ENCODE data around the gene ZYX. TPM values are rescaled to one million over a fixed set of nuclear protein-coding genes. Genes with fewer than 3 reads are reported as not detected.
A peak's percentile ranks its signal among the peaks of the same experiment; 100 is the strongest.

ZYX gene, protein sequence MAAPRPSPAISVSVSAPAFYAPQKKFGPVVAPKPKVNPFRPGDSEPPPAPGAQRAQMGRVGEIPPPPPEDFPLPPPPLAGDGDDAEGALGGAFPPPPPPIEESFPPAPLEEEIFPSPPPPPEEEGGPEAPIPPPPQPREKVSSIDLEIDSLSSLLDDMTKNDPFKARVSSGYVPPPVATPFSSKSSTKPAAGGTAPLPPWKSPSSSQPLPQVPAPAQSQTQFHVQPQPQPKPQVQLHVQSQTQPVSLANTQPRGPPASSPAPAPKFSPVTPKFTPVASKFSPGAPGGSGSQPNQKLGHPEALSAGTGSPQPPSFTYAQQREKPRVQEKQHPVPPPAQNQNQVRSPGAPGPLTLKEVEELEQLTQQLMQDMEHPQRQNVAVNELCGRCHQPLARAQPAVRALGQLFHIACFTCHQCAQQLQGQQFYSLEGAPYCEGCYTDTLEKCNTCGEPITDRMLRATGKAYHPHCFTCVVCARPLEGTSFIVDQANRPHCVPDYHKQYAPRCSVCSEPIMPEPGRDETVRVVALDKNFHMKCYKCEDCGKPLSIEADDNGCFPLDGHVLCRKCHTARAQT
- total RNA-seq (2021) (166 to 179 TPM (median 167 TPM) in 3 replicates), Bru-seq, nascent RNA (percentile 81 among the genes with signal in this experiment)
- long read RNA-seq, experiment 1, transcript ZYX-201 (10 exons, 2,493 nt) = major isoform, 324 of 849 reads
- long read RNA-seq, experiment 1, partial matches to known transcripts = 80 of 849 reads
- long read RNA-seq, experiment 1, other reads (novel, unspliced or antisense) = 445 of 849 reads
- long read RNA-seq, experiment 2, transcript ZYX-201 (10 exons, 2,493 nt) = major isoform, 67 of 283 reads
- long read RNA-seq, experiment 2, partial matches to known transcripts = 100 of 283 reads
- long read RNA-seq, experiment 2, other reads (novel, unspliced or antisense) = 116 of 283 reads
- long read RNA-seq, experiment 3, partial matches to known transcripts = 6 of 7 reads
- long read RNA-seq, experiment 3, other reads (novel, unspliced or antisense) = 1 of 7 reads

DNA sequence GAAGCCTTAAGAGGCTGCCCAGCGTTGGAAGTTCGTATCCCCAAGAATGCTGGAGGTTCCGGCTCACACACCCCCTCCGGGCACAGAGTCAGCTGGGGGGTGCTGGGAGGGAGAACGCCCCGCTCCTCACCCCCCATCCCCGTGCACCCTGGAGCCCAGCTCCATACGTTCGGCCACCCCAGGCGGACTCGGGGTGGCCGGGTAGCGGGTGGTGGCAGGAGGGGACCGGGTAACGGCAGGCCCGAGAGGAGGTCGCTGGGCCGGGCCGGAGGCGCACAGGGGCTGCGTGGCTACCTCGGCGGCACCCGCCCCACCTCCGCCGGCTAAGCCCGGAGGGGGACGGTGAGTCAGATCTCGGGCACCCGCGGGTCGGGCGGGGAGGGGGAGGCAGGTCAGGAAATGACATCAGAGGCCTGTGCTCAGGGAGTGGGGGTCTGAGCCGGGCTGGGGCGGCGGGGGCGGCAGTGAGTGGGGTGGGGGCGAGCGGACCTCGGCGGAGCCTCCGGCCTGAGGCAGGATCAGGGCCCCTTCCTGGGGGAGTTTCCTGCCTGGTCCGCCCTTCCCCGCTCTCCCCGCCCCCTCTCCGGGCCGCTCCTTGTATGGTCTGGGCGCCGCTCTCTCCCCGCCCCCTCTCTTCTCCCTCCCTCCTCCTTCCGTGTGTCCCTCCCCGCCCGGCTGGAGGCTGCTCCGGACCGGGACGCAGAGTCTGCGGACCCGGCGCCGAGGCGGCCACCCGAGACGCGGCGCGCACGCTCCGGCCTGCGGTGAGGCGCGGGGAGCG, at the start of gene ZYX:
TSS of gene ZYX (plus strand) at position 700 of the 781 bp plus-strand sequence. CDS start 227 bp downstream, outside the sequence.
- Mint-ChIP-seq H3K36me3 (peaks cover 5% of the 10 kb centered on the region), H3K4me3 (peak within 1 kb of the TSS; percentile 76), H3K9me3 (no peaks in the 10 kb centered on the region), H3K27me3 (ENCODE audit: low read depth) (no peaks in the 10 kb centered on the region), H3K4me1 (peaks cover 32% of the 10 kb centered on the region), H3K27ac (no peak within 1 kb of the TSS)
- no peak for TF ChIP-seq GABPB1 (CRISPR knock-in tag; IDR thresholded peaks at IDR 0.05)
- TF ChIP-seq, protein P1, sequence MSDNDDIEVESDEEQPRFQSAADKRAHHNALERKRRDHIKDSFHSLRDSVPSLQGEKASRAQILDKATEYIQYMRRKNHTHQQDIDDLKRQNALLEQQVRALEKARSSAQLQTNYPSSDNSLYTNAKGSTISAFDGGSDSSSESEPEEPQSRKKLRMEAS (CRISPR knock-in tag; IDR thresholded peaks at IDR 0.05) = 0 out of 2 replicates have a peak, but pooled peaks have one; percentile 18
- TF ChIP-seq HMGA2 (CRISPR knock-in tag; IDR thresholded peaks at IDR 0.05) = no peak
- TF ChIP-seq, protein P2, sequence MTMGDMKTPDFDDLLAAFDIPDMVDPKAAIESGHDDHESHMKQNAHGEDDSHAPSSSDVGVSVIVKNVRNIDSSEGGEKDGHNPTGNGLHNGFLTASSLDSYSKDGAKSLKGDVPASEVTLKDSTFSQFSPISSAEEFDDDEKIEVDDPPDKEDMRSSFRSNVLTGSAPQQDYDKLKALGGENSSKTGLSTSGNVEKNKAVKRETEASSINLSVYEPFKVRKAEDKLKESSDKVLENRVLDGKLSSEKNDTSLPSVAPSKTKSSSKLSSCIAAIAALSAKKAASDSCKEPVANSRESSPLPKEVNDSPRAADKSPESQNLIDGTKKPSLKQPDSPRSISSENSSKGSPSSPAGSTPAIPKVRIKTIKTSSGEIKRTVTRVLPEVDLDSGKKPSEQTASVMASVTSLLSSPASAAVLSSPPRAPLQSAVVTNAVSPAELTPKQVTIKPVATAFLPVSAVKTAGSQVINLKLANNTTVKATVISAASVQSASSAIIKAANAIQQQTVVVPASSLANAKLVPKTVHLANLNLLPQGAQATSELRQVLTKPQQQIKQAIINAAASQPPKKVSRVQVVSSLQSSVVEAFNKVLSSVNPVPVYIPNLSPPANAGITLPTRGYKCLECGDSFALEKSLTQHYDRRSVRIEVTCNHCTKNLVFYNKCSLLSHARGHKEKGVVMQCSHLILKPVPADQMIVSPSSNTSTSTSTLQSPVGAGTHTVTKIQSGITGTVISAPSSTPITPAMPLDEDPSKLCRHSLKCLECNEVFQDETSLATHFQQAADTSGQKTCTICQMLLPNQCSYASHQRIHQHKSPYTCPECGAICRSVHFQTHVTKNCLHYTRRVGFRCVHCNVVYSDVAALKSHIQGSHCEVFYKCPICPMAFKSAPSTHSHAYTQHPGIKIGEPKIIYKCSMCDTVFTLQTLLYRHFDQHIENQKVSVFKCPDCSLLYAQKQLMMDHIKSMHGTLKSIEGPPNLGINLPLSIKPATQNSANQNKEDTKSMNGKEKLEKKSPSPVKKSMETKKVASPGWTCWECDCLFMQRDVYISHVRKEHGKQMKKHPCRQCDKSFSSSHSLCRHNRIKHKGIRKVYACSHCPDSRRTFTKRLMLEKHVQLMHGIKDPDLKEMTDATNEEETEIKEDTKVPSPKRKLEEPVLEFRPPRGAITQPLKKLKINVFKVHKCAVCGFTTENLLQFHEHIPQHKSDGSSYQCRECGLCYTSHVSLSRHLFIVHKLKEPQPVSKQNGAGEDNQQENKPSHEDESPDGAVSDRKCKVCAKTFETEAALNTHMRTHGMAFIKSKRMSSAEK (CRISPR knock-in tag; IDR thresholded peaks at IDR 0.05; ENCODE audit: borderline replicate concordance) = peak; percentile 22; the same call in 1 of the 2 replicates
- 0 out of 2 replicates have a peak, but pooled peaks have one; percentile 8 for TF ChIP-seq ZNF423 (CRISPR knock-in tag; IDR thresholded peaks at IDR 0.05)
- TF ChIP-seq OVOL2 (CRISPR knock-in tag; IDR thresholded peaks at IDR 0.05; ENCODE audit: borderline replicate concordance) = 0 out of 2 replicates have a peak, but pooled peaks have one; percentile 29
- TF ChIP-seq, protein P3, sequence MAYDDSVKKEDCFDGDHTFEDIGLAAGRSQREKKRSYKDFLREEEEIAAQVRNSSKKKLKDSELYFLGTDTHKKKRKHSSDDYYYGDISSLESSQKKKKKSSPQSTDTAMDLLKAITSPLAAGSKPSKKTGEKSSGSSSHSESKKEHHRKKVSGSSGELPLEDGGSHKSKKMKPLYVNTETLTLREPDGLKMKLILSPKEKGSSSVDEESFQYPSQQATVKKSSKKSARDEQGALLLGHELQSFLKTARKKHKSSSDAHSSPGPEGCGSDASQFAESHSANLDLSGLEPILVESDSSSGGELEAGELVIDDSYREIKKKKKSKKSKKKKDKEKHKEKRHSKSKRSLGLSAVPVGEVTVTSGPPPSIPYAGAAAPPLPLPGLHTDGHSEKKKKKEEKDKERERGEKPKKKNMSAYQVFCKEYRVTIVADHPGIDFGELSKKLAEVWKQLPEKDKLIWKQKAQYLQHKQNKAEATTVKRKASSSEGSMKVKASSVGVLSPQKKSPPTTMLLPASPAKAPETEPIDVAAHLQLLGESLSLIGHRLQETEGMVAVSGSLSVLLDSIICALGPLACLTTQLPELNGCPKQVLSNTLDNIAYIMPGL (CRISPR knock-in tag; IDR thresholded peaks at IDR 0.05) = peak; percentile 95; the same call in 1 of the 2 replicates
- TF ChIP-seq, protein P4, sequence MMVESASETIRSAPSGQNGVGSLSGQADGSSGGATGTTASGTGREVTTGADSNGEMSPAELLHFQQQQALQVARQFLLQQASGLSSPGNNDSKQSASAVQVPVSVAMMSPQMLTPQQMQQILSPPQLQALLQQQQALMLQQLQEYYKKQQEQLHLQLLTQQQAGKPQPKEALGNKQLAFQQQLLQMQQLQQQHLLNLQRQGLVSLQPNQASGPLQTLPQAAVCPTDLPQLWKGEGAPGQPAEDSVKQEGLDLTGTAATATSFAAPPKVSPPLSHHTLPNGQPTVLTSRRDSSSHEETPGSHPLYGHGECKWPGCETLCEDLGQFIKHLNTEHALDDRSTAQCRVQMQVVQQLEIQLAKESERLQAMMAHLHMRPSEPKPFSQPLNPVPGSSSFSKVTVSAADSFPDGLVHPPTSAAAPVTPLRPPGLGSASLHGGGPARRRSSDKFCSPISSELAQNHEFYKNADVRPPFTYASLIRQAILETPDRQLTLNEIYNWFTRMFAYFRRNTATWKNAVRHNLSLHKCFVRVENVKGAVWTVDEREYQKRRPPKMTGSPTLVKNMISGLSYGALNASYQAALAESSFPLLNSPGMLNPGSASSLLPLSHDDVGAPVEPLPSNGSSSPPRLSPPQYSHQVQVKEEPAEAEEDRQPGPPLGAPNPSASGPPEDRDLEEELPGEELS (CRISPR knock-in tag; IDR thresholded peaks at IDR 0.05) = peak; percentile 80; the same call in 1 of the 2 replicates
- TF ChIP-seq NR3C1 (CRISPR knock-in tag; conservative IDR thresholded peaks at IDR 0.05; ENCODE audit: low read depth) = no peak
- peak; percentile 57; the same call in 1 of the 2 replicates for TF ChIP-seq JUN (CRISPR knock-in tag; IDR thresholded peaks at IDR 0.05)
- TF ChIP-seq, protein P5, sequence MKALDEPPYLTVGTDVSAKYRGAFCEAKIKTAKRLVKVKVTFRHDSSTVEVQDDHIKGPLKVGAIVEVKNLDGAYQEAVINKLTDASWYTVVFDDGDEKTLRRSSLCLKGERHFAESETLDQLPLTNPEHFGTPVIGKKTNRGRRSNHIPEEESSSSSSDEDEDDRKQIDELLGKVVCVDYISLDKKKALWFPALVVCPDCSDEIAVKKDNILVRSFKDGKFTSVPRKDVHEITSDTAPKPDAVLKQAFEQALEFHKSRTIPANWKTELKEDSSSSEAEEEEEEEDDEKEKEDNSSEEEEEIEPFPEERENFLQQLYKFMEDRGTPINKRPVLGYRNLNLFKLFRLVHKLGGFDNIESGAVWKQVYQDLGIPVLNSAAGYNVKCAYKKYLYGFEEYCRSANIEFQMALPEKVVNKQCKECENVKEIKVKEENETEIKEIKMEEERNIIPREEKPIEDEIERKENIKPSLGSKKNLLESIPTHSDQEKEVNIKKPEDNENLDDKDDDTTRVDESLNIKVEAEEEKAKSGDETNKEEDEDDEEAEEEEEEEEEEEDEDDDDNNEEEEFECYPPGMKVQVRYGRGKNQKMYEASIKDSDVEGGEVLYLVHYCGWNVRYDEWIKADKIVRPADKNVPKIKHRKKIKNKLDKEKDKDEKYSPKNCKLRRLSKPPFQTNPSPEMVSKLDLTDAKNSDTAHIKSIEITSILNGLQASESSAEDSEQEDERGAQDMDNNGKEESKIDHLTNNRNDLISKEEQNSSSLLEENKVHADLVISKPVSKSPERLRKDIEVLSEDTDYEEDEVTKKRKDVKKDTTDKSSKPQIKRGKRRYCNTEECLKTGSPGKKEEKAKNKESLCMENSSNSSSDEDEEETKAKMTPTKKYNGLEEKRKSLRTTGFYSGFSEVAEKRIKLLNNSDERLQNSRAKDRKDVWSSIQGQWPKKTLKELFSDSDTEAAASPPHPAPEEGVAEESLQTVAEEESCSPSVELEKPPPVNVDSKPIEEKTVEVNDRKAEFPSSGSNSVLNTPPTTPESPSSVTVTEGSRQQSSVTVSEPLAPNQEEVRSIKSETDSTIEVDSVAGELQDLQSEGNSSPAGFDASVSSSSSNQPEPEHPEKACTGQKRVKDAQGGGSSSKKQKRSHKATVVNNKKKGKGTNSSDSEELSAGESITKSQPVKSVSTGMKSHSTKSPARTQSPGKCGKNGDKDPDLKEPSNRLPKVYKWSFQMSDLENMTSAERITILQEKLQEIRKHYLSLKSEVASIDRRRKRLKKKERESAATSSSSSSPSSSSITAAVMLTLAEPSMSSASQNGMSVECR (CRISPR knock-in tag; IDR thresholded peaks at IDR 0.05; ENCODE audit: borderline replicate concordance) = no peak
- TF ChIP-seq MYBL2 (CRISPR knock-in tag; IDR thresholded peaks at IDR 0.05) = no peak
- TF ChIP-seq ZNF317 (CRISPR knock-in tag; IDR thresholded peaks at IDR 0.05; ENCODE audit: borderline replicate concordance, low read depth) = no peak
- TF ChIP-seq ESRRA (CRISPR knock-in tag; IDR thresholded peaks at IDR 0.05; ENCODE audit: borderline replicate concordance) = no peak
- TF ChIP-seq, protein P6, sequence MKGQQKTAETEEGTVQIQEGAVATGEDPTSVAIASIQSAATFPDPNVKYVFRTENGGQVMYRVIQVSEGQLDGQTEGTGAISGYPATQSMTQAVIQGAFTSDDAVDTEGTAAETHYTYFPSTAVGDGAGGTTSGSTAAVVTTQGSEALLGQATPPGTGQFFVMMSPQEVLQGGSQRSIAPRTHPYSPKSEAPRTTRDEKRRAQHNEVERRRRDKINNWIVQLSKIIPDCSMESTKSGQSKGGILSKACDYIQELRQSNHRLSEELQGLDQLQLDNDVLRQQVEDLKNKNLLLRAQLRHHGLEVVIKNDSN (CRISPR knock-in tag; IDR thresholded peaks at IDR 0.05) = peak; percentile 22; the same call in 1 of the 2 replicates
- no peak for TF ChIP-seq FOXP1 (CRISPR knock-in tag; IDR thresholded peaks at IDR 0.05; ENCODE audit: borderline replicate concordance)
- peak; percentile 74 for TF ChIP-seq SP1 (CRISPR knock-in tag; conservative IDR thresholded peaks at IDR 0.05)
- 0 out of 2 replicates have a peak, but pooled peaks have one; percentile 48 for TF ChIP-seq EMX1 (CRISPR knock-in tag; IDR thresholded peaks at IDR 0.05)
- ChIA-PET CTCF (interaction anchor here (0.7 to 2.3 kb wide), 39 partner anchors 7 to 1661 kb away, joined by 3 to 68 read pairs (median 4); partner anchors contain the start of genes CLCN1, EPHA1, FAM131B and GSTK1), POLR2A (interaction anchor here (1.0 to 2.0 kb wide), 6 partner anchors 9 to 27 kb away, joined by 3 to 16 read pairs (median 4); partner anchors contain the start of gene FAM131B)
- DNase-seq (ENCODE audit: low spot score) (peak; percentile 94), ATAC-seq (peak; percentile 83)

Data from WTC11 (cell line).